Mesenchymal stem cell (in vitro differentiated cells and primary cell): ENCODE measurements around the gene MYD88.
A peak's percentile ranks its signal among the peaks of the same experiment; 100 is the strongest.

Source experiments
- DNase-seq: peaks from one replicate; pipeline ENCODE4 v3.0.0-alpha.2; 2013
- H2AFZ ChIP-seq: one replicate; pipeline ENCODE4 v1.6.1; 2013; ENCODE audit warnings: low read depth, mild to moderate bottlenecking, control low read depth, inconsistent platforms, low read length, moderate library complexity
- H2AK5ac ChIP-seq: 2 replicates; pipeline ENCODE4 v1.6.1; 2013; ENCODE audit warnings: low read length, moderate library complexity, mild to moderate bottlenecking, inconsistent platforms; ENCODE audit not compliant: severe bottlenecking
- H2BK120ac ChIP-seq: one replicate; pipeline ENCODE4 v1.6.1; 2013; ENCODE audit warnings: low read depth, mild to moderate bottlenecking, inconsistent platforms, low read length, moderate library complexity
- H2BK12ac ChIP-seq, 2 experiments: one replicate each; pipeline ENCODE4 v1.6.1; 2013; ENCODE audit warnings: inconsistent platforms in 2 of 2, low read length in 2 of 2, mild to moderate bottlenecking in 2 of 2, moderate library complexity in 2 of 2, control low read depth in 1 of 2
- H2BK15ac ChIP-seq: one replicate; pipeline ENCODE4 v1.6.1; 2013; ENCODE audit warnings: mild to moderate bottlenecking, low read depth, inconsistent platforms; ENCODE audit not compliant: poor library complexity, severe bottlenecking
- H2BK5ac ChIP-seq: 2 replicates; pipeline ENCODE4 v1.6.1; 2013; ENCODE audit warnings: low read depth, mild to moderate bottlenecking, low read length, control low read depth, inconsistent platforms; ENCODE audit not compliant: poor library complexity, severe bottlenecking
- H3K14ac ChIP-seq, 2 experiments: one replicate each; pipeline ENCODE4 v1.6.1; 2013; ENCODE audit warnings: inconsistent platforms in 2 of 2, low read length in 2 of 2, control low read depth in 1 of 2, mild to moderate bottlenecking in 1 of 2, moderate library complexity in 1 of 2
- H3K18ac ChIP-seq, 2 experiments: one replicate each; pipeline ENCODE4 v1.6.1; 2013; ENCODE audit warnings: inconsistent platforms in 2 of 2, low read length in 2 of 2, control low read depth in 1 of 2, low read depth in 1 of 2, mild to moderate bottlenecking in 1 of 2
- H3K23ac ChIP-seq, 2 experiments: one replicate each; pipeline ENCODE4 v1.6.1; 2013; ENCODE audit warnings: inconsistent platforms in 2 of 2, low read length in 2 of 2, mild to moderate bottlenecking in 2 of 2, moderate library complexity in 2 of 2, control low read depth in 1 of 2
- H3K27ac ChIP-seq: 2 replicates; pipeline ENCODE4 v1.5.1; 2013; ENCODE audit warnings: mild to moderate bottlenecking, moderate library complexity, low read length, control low read depth, inconsistent platforms; ENCODE audit not compliant: poor library complexity, severe bottlenecking
- H3K27me3 ChIP-seq, 2 experiments: 2 replicates each; pipeline versions ENCODE4 v1.6.1 to v1.7.0; 2013; ENCODE audit warnings: low read length in 2 of 2, mild to moderate bottlenecking in 2 of 2, moderate library complexity in 2 of 2, control low read depth in 1 of 2, inconsistent platforms in 1 of 2; ENCODE audit not compliant: control insufficient read depth in 1 of 2, insufficient read depth in 1 of 2
- H3K36me3 ChIP-seq, 2 experiments: 2 replicates each; pipeline versions ENCODE4 v1.6.1 to v1.7.0; 2013; ENCODE audit warnings: low read length in 2 of 2, control low read depth in 1 of 2, inconsistent platforms in 1 of 2, low read depth in 1 of 2, mild to moderate bottlenecking in 1 of 2; ENCODE audit not compliant: insufficient read depth in 2 of 2, control insufficient read depth in 1 of 2
- H3K4ac ChIP-seq, 2 experiments: one replicate each; pipeline ENCODE4 v1.6.1; 2013; ENCODE audit warnings: inconsistent platforms in 2 of 2, low read length in 2 of 2, mild to moderate bottlenecking in 2 of 2, moderate library complexity in 2 of 2, control low read depth in 1 of 2, low read depth in 1 of 2
- H3K4me1 ChIP-seq: 2 replicates; pipeline ENCODE4 v1.6.1; 2013; ENCODE audit warnings: low read depth, low read length, control low read depth; ENCODE audit not compliant: control insufficient read depth, insufficient read depth
- H3K4me2 ChIP-seq: 2 replicates; pipeline ENCODE4 v1.6.1; 2013; ENCODE audit warnings: low read length, mild to moderate bottlenecking, inconsistent platforms; ENCODE audit not compliant: poor library complexity, severe bottlenecking
- H3K4me3 ChIP-seq, 2 experiments: 2 replicates each; pipeline versions ENCODE4 v1.5.1 to v1.7.0; 2013; ENCODE audit warnings: low read length in 2 of 2, mild to moderate bottlenecking in 2 of 2, control low read depth in 1 of 2, low read depth in 1 of 2; ENCODE audit not compliant: insufficient read depth in 1 of 2
- H3K79me1 ChIP-seq: replicated peaks from 2 replicates; pipeline ENCODE4 v1.6.1; 2013; ENCODE audit warnings: mild to moderate bottlenecking, control low read depth, low read length, inconsistent platforms; ENCODE audit not compliant: poor library complexity, severe bottlenecking
- H3K9ac ChIP-seq: 2 replicates; pipeline ENCODE4 v1.7.0; 2013; ENCODE audit warnings: mild to moderate bottlenecking, low read length, moderate library complexity
- H3K9me3 ChIP-seq: 2 replicates; pipeline ENCODE4 v1.7.0; 2013; ENCODE audit warnings: mild to moderate bottlenecking, low read length; ENCODE audit not compliant: control insufficient read depth
- H4K8ac ChIP-seq: one replicate; pipeline ENCODE4 v1.6.1; 2013; ENCODE audit warnings: inconsistent platforms, mild to moderate bottlenecking, low read length, moderate library complexity
- H4K91ac ChIP-seq: one replicate; pipeline ENCODE4 v1.6.1; 2013; ENCODE audit warnings: mild to moderate bottlenecking, low read length, inconsistent platforms
- WGBS: methylation state at CpG from one replicate; pipeline ENCODE4 v1.1.7; 2013; ENCODE audit warnings: mixed read lengths; 5-methylcytosine and 5-hydroxymethylcytosine counted together

MYD88 gene

DNA sequence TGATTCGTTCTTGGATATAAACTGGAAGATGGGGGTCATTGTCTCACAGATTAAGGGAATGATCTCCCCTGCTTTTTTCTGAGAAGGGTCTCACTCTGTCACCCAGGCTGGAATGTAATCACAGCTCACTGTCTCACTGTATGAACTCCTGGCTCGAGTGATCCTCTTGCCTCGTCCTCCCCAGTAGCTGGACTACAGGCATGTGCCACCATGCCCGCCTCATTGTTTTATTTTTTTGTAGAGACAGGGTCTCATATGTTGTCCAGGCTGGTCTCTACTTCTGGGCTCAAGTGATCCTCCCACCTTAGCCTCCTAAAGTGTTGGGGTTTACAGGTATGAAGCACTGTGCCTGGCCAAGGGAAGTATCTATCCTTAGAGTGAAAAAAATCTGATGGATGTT, 32.3 kb downstream of the MYD88 start:
- Histone ChIP-seq H3K4me2 (no peak overlapping the region), H3K79me1 (no peaks in the 10 kb centered on the region), H3K14ac (peak overlapping the region in 1 of 2 experiments; percentile 46), H3K27ac (no peak overlapping the region), H3K18ac (no peak overlapping the region), H2BK5ac (no peak overlapping the region), H4K91ac (no peak overlapping the region), H2AK5ac (no peak overlapping the region), H3K4me3 (no peak overlapping the region), H2AFZ (no peak overlapping the region), H2BK12ac (no peak overlapping the region), H3K23ac (no peak overlapping the region), H3K27me3 (no peaks in the 10 kb centered on the region), H3K4ac (no peak overlapping the region), H2BK15ac (no peak overlapping the region), H3K36me3 (no peaks in the 10 kb centered on the region), H3K9ac (no peak overlapping the region), H4K8ac (no peak overlapping the region), H3K4me1 (peaks cover 9% of the 10 kb centered on the region), H2BK120ac (no peak overlapping the region), H3K9me3 (no peaks in the 10 kb centered on the region)
- no peak for DNase-seq
- WGBS: 88% methylated on average over 4 of the region's 4 CpGs

DNA sequence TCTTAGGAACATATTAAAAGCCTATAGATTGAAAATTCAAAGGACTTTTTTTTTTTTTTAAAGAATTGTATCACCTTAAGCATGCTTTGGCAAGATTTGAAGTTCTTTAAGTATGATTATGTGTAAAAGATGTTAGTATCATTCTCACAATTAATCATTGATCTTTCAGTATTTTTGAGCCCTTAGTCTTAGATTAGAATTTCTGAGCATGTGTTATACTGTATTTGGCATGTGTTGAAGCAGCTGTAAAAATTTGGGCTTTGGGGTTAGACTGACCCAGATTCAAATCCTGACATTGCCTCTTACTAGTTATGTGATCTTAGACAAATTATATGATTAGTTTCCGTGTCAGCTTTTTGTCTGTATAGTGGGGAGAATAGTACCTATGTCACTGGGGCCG, 33.2 kb downstream of the MYD88 start:
- no peak for DNase-seq
- WGBS: 100% methylated on average over 2 of the region's 2 CpGs
- H3K4ac ChIP-seq: no peak overlapping the region

DNA sequence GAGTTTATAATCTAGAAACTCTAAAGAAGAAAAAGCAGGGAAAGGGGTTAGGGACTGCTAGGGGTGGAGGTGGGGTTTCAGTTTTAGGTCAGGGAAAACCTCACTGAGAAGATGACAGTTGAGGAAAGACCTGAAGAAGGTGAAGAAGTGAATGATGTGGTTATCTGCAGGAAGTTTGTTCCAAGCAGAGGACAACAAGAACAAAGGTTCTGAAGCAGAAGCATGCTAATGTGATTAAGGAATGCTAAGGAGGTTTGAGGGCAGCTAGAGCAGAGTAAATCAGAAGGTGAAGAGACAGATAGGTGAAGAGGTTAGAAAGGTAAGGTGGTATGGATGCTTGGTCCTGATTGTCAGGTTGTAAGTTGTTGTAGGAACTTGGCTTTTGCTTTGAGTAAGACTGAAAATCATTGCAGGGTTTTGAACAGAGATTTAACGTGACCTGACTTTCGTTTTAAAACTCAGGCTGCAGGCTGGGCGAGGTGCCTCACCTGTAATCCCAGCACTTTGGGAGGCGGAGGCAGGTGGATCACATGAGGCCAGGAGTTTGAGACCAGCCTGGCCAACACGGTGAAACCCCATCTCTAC, 35.5 kb downstream of the MYD88 start:
- Histone ChIP-seq H3K27me3 (no peaks in the 10 kb centered on the region), H3K9ac (no peak overlapping the region), H3K4me2 (no peak overlapping the region), H4K91ac (no peak overlapping the region), H3K79me1 (peaks cover 2% of the 10 kb centered on the region), H2BK120ac (no peak overlapping the region), H2BK5ac (no peak overlapping the region), H3K9me3 (no peaks in the 10 kb centered on the region), H3K18ac (no peak overlapping the region), H3K4me1 (peaks cover 9% of the 10 kb centered on the region), H2AK5ac (no peak overlapping the region), H3K4me3 (no peak overlapping the region), H3K27ac (no peak overlapping the region), H4K8ac (no peak overlapping the region), H2BK12ac (no peak overlapping the region), H3K14ac (peak overlapping the region in 1 of 2 experiments; percentile 62), H2BK15ac (no peak overlapping the region), H2AFZ (no peak overlapping the region), H3K36me3 (no peaks in the 10 kb centered on the region), H3K23ac (no peak overlapping the region), H3K4ac (no peak overlapping the region)
- DNase-seq: no peak
- 100% methylated on average over 4 of the region's 5 CpGs for WGBS

More for the DNA sequence above, 33.2 kb downstream of the MYD88 start:
- H3K27me3 ChIP-seq: no peaks in the 10 kb centered on the region
- H3K9ac ChIP-seq: no peak overlapping the region
- H4K8ac ChIP-seq: no peak overlapping the region
- no peak overlapping the region for H2BK5ac ChIP-seq
- no peak overlapping the region for H2AFZ ChIP-seq
- no peak overlapping the region for H4K91ac ChIP-seq
- no peak overlapping the region for H3K4me3 ChIP-seq
- no peak overlapping the region for H3K4me2 ChIP-seq
- H3K9me3 ChIP-seq: no peaks in the 10 kb centered on the region
- no peak overlapping the region for H3K14ac ChIP-seq
- H3K36me3 ChIP-seq: no peaks in the 10 kb centered on the region
- no peak overlapping the region for H2BK15ac ChIP-seq
- no peak overlapping the region for H3K23ac ChIP-seq
- no peak overlapping the region for H2BK120ac ChIP-seq
- H3K27ac ChIP-seq: no peak overlapping the region
- H2BK12ac ChIP-seq: no peak overlapping the region
- no peak overlapping the region for H2AK5ac ChIP-seq
- no peaks in the 10 kb centered on the region for H3K79me1 ChIP-seq
- H3K4me1 ChIP-seq: peaks cover 9% of the 10 kb centered on the region
- no peak overlapping the region for H3K18ac ChIP-seq

GRCh38 chr3:38177181-38177580, 38.7 kb downstream of the MYD88 start:
- Histone ChIP-seq H2AFZ (no peak overlapping the region), H3K4me2 (no peak overlapping the region), H3K9ac (no peak overlapping the region), H3K23ac (no peak overlapping the region), H3K9me3 (no peaks in the 10 kb centered on the region), H3K4ac (no peak overlapping the region), H3K4me1 (peaks cover 7% of the 10 kb centered on the region), H3K36me3 (peaks cover 3 to 6% of the 10 kb centered on the region in 2 experiments), H2AK5ac (no peak overlapping the region), H2BK12ac (no peak overlapping the region), H4K91ac (no peak overlapping the region), H3K27ac (no peak overlapping the region), H2BK15ac (no peak overlapping the region), H3K79me1 (peaks cover 8% of the 10 kb centered on the region), H3K27me3 (no peaks in the 10 kb centered on the region), H4K8ac (no peak overlapping the region), H3K4me3 (no peak overlapping the region), H3K14ac (no peak overlapping the region), H2BK5ac (no peak overlapping the region), H2BK120ac (no peak overlapping the region), H3K18ac (no peak overlapping the region)
- peak; percentile 8 for DNase-seq
- WGBS: 71% methylated on average over 2 of the region's 2 CpGs
